Activated CD8-positive, alpha-beta memory T cell treated with anti-CD3 and anti-CD28 coated beads, Interleukin-2, amount 50 U/mL, for 1 hour (primary cell): ENCODE measurements around the gene TMEM121.

Source experiments
- DNase-seq: peaks from one replicate; pipeline ENCODE4 v3.0.0-alpha.2; 2020; ENCODE audit errors: extremely low read depth

Gene TMEM121

GRCh38 chr14:105525861-105526775, at the start of gene TMEM121:
TSS of gene TMEM121 (plus strand) at chr14:105526583. CDS start at chr14:105528835, 2,252 bp downstream.
- no peak for DNase-seq

- DNase-seq, result no peak
These were observed 49.3 kb upstream of the TMEM121 start for GRCh38 chr14:105476831-105477659.

DNA sequence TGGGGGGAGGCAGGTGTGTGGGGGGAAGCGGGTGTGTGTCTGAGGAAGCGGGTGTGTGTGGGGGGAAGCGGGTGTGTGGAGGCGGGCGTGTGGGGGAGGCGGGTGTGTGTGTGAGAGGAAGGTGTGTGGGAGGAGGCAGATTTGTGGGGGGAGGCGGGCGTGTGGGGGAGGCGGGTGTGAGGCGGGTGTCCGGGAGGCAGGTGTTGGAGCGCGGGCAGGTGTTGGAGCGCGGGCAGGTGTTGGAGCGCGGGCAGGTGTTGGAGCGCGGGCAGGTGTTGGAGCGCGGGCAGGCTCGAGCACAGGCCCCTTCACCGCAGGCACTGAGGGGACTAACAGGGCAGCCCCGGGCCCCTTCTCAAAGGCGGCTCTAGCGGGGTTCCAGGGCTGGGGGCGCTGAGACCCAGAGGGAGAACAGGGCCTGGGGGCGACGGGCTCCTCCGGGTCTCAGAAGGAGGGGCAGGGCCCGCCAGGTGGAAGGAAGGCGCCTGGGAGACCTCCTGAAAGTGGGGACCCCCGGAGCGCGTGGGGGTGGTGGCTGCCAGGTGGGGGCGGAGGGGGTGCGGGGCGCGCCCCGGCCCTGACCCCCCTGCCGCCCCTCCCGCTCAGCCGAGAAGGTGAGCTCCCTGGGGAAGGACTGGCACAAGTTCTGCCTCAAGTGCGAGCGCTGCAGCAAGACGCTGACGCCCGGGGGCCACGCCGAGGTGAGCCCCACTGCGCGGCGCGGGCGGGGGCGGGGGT, 48.6 kb upstream of the TMEM121 start:
- DNase-seq, result no peak

- DNase-seq, result no peak
These were observed 47.8 kb upstream of the TMEM121 start for GRCh38 chr14:105478398-105479251.

- no peak for DNase-seq
These were observed 46.8 kb upstream of the TMEM121 start for GRCh38 chr14:105479431-105480158.

DNA sequence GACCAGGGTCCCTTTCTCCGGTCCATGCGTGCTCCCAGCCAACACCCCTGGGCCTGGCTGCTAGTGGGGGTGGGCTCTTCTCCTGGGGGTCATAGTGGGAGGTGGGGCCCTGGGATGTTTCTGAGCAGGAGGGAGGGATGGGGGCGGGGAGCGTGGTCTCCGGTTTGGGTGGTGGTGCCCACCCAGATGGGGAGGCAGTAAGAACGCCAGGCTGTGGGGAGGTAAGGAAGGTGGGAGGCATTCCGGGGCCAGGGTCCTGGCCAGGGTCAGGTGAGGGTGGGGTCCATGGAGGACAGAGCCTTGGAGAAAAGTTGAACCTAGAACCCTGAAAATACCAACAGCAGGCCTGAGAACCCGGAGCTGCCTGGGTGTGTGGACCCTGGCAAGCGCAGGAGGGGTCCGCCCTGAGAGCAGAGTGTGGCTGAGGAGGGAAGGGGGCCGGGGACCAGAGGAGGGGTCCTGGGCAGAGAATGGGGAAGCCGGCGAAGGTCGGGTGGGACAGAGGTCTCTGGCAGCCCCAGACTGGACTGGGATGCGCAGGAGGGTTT, 46.1 kb upstream of the TMEM121 start:
- no peak for DNase-seq

GRCh38 chr14:105480807-105481801, 45.3 kb upstream of the TMEM121 start:
- DNase-seq, result peak; percentile 80

DNA sequence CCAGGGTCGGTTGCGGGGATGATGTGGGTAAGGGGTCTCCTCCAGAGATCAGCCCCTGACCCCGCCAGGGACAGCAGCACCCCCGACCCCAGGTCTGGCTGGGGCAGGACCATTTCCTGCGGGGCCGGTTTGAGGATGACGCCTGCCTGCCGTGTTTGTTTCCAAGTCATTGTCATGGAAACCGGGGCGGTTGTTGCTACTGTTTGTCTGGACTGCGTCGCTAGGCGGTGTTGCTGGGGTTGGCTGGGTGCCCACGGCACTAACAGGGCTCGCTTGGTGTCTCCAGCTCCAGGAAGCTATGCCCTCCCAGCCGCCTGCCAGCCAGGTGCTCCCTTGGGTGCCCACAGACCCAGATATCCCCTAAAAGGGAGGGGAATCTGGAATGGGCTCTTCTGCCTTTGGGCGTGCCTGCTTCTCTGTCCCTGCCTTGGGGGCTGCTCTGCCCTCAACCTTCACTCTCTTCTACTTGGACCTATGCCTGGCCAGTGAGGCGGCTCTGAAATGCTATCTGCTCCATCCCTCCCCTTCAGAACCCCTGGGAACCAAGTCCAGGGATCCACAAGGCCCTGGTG, 44.4 kb upstream of the TMEM121 start:
- peak; percentile 99 for DNase-seq

- DNase-seq, result no peak
These were observed 43.8 kb upstream of the TMEM121 start for GRCh38 chr14:105482486-105483110.

- DNase-seq, result no peak
These were observed 42.9 kb upstream of the TMEM121 start for GRCh38 chr14:105483300-105484068.

DNA sequence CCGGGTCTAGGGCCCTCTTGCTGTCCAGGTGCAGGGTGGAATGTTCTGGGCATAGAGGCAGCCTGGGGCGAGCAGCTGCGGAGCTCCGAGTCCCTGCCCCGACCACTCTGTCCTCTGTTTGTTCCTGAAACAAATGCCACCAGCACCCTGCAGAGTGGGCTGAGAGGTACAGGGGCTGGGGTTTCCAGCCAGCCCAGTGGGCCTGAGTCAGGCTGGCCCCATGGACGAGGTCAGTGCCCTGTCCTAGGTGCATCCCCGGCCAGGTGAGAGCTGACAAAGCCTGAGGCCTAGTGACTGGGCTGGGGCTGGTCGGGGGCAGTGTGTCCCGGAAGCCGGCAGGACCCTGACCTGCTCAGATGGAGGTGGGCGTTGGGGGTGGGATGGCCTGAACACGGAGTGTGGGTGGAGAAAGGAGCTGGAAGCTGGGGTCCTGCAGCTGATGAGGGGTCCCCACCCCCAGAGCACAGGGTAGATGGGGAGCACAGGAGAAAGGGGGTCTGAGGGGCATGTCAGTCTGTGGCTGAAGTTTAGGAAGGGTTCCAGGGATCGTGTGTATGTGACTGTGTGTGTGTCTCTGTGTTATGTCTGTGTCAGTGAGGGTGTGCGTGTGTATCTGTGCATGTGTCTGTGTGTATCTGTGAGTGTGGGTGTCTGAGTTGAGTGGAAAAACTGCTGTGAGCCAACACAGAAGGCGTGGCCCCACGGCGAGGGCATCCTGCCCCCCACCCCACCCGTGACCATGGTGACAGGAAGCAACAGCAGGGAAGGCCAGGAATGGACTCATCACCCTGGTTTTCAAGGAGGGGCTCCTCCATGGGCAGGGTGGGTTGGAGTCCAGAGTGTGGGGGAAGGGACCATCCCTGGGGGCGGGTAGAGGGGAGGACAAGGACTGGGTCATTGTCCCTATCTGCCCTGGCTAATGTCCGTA, 42.0 kb upstream of the TMEM121 start:
- DNase-seq, result peak; percentile 61

- no peak for DNase-seq
These were observed 41.4 kb upstream of the TMEM121 start for GRCh38 chr14:105484997-105485393.

GRCh38 chr14:105485739-105486162, 40.6 kb upstream of the TMEM121 start:
- DNase-seq, result no peak

DNA sequence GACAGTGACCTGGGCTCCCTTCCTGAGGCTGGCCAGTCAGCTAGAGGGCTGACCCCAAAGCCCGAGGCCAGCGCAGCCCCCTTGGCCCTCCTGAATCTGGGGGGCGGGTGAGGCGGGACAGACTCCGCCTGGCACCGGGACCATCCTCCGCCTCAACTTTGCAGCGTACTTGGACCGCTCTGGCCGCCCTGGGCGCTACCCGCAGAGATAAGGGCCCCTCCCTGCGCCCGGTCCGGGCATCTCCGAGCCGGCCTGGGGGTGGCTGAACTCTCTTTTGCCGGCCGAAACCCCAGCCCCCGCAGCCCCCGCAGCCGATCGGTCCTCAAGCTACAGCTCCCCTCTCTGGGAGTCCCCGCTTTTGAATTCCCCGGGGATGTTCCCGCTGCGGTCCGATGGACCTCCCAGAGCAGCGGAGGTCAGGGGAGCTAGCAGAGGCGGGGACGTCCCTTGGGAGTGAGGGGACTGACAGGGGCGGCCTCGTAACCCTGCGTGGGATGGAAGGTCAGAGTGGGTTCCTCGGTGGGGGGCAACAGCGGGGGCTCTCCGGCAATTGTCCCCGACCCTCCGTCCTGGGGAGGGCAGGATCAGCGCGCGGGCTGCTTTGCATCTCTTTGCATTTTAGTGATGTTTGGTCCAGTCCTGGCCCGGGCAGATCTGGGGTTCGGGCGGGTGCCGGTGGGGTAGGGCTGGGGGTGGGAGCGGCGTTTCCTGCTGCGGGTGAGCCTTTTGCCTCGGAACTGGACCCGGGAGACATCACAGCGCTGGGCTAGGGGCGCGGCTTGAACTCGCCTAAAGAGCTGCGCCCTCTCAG, 40.0 kb upstream of the TMEM121 start, which contains the start of gene CRIP1:
Gene CRIP1 (plus strand): TSS at position 724 of the 811 bp plus-strand sequence. CDS start 374 bp downstream, outside the sequence.
- DNase-seq, result no peak

- DNase-seq, result no peak
These were observed 39.4 kb upstream of the TMEM121 start for GRCh38 chr14:105486974-105487448.
